Spleen (tissue), 7 donors: Measurements from ENCODE around the gene GDE1.

Experiments used
- CTCF ChIP-seq, 11 experiments: fragments of 200-600 bp in 7 of 11; fragments of 450-650 bp in 4 of 11; sonication (generic) in 4 of 11; IDR thresholded peaks in 8 of 11; conservative IDR thresholded peaks in 3 of 11; 1 replicate in 7 of 11; 2 replicates in 4 of 11; pipeline versions ENCODE4 v1.4.0 to v1.8.0; 2016 to 2021; ENCODE audit warnings: antibody characterized with exemption in 11 of 11, inconsistent platforms in 4 of 11, mild to moderate bottlenecking in 1 of 11
- POLR2A ChIP-seq, 3 donors: fragments of 450-650 bp; IDR thresholded peaks; one replicate each; pipeline ENCODE4 v1.5.1; 2017; ENCODE audit warnings: antibody characterized with exemption in 3 of 3, mild to moderate bottlenecking in 1 of 3
- donor health status: DM: no; HTN: no; CAD: no; lungs with moderate emphysema.
- donor health status: DM: no; HTN: no; CAD: no.
- donor health status: DM: no; HTN: no; CAD: no.

- TF ChIP-seq CTCF (IDR thresholded peaks at IDR 0.05 in 8 of 11, conservative IDR thresholded peaks at IDR 0.05 in 3 of 11) (no peak), POLR2A (IDR thresholded peaks at IDR 0.05) (no peak)
These were observed 3.5 kb upstream of the GDE1 start for GRCh38 chr16:19525385-19525723.
